Stimulated activated CD8-positive, alpha-beta memory T cell treated with anti-CD3 and anti-CD28 coated beads, Interleukin-7, amount 100 ng/mL, for 4 hours (primary cell): Measurements from ENCODE around the gene DAB2IP.

Experiments
- DNase-seq, 2 donors: peaks; one replicate each; pipeline ENCODE4 v3.0.0-alpha.2; 2020; ENCODE audit warnings: low read depth in 2 of 2

DAB2IP gene

DNA sequence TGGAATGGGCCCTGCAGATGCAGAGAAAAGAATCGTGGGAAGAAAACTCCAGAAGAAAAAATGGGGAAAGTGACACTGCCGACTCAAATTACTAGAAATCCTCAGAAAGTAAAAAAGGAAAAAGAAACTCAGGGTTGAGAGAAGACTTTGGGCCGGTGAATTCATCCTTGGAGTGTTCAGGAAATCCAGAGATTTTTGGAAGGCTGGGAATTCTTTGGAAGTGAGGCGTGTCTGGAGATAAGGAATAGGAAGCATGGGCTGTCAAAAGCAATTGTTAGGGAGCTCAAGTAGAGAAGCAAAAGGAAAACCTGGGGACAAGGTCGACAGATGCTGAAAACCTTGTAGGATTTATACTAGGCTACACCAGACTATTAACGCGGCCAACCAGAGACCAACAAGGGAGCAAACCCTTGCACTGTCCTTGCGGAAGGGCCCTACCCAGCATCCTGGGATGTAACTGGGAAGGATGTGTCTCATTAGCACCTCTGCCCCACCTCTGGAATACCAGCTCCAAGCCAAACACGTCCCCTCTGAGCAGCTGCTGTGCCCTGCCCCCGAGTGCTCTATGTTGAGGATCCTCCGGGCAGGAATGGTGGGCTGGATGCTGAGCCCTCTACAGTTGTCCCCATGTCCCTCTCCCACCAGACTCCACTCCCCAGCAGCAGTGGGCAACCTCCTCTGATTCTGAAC, 11.6 kb downstream of the DAB2IP start:
- DNase-seq, result no peak

DNA sequence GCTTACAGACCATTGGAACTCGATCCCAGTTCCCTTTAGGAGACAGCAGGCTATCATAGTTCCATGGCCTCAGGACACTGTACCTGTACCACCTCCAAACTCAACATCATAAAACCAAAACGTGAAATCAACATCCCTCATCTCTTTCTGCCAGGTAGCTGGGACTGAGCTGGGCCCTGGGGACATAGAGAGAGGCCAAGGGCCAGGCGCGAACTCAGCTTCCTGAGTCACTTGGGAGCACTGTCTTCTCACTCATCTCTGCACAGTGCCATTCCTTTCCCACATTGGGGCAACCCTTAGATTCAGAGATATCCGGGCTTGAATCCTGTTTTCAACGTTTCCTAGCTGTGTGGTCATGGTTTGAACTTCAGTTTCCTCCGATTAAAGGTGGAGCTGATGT, 12.2 kb downstream of the DAB2IP start:
- DNase-seq, result no peak

DNA sequence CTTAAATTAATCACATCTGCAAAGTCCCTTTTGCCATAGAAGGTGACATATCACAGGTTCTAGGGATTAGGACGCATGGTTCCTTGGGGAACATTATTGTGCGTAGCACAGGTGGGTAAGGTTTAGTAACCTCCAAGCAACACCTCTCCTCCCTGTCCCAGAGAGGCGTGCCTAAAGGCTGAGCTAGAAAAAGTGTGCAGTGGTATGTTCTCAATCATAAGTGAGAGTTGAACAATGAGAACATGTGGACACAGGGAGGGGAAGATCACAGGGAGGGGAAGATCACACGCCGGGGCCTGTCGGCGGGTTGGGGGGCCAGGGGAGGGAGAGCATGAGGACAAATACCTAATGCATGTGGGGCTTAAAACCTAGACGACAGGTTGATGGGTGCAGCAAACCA, 14.9 kb downstream of the DAB2IP start:
- DNase-seq, result no peak

DNA sequence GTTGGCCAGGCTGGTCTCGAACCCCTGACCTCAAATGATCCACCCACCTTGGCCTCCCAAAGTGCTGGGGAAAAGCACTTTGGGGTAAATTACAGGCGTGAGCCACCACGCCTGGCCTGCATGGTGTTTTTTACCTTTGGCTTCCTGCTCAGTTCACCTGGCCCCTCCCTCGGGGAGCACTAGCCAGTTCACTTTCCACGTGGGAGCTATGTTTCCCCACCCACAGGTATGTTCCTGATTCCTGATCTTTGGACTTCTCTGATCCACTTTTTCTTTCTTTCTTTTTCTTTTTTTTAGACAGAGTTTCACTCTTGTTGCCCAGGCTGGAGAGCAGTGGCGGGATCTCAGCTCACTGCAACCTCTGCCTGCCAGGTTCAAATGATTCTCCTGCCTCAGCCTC, 15.8 kb downstream of the DAB2IP start:
- no peak for DNase-seq

DNA sequence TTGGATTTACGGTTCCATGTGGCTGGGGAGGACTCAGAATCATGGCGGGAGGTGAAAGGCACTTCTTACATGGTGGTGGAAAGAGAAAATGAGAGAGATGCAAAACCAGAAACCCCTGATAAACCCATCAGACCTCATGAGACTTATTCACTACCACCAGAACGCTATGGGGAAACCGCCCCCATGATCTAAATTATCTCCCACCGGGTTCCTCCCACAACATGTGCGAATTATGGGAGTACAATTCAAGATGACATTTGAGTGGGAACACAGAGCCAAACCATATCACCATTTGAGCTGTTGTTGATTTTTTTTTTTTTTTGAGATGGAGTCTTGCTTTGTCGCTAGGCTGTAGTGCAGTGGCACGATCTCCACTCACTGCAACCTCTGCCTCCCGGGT, 16.5 kb downstream of the DAB2IP start:
- DNase-seq, result no peak

DNA sequence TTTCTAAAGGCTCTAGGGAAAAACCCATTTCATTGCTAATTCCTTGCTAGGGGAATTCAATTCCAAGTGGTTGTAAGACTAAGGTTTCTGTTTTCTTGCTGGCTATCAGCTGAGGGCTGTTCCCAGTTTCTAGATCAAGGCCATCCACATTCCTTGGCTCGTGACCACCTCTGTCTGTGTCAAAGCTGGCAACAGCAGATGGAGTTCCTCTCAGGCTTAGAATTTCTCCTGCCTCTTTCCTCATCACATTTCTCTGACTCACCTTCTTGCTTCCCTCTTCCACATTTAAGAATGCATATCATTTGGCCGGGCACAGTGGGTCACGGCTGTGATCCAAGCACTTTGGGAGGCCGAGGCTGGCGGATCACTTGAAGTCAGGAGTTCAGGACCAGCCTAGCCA, 19.0 kb downstream of the DAB2IP start:
- no peak for DNase-seq

DNA sequence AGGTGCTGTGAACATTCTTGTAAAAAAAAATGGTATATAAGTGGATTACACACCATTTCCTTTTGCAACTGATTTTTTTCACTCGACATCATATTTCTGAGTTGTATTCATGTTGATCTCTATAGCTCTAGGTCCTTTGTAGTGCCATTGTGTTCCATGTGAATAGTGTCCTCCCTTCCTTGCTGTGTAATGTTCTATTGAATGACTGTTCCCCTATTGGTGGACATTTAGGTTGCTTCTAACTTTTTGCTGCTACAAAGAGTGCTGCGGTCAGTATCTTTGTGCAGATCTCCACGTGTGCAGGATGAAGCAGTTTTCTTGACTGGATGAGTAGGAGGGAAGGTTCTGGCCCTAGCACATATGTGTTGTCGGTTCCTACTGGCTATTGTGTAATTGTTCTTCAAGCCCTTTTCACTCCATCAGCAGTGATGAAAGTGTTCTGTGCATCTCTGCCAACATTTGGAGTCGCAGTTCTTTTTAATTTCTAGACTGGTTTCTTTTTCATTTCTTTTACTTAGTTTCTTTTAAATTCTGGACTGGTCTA, 20.2 kb downstream of the DAB2IP start:
- DNase-seq, result no peak

DNA sequence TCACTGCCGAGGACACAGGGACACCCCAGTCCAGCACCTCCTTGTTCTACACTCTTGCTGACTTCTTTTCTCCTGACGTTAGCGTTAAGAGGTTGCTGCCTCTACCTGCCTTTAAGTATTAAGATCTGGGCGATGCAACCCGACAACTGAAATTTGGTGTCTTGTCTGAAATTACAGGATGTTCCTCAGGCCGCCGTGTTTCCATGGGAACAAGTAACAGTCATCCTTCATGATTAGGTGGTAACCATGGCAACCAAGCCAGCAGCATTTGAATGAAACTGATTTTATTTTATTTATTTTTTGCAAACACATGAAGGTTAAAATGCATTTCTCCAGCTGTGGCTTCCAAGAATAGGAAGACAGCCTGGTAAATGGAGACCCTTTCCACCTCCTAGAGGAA, 20.8 kb downstream of the DAB2IP start:
- no peak for DNase-seq

DNA sequence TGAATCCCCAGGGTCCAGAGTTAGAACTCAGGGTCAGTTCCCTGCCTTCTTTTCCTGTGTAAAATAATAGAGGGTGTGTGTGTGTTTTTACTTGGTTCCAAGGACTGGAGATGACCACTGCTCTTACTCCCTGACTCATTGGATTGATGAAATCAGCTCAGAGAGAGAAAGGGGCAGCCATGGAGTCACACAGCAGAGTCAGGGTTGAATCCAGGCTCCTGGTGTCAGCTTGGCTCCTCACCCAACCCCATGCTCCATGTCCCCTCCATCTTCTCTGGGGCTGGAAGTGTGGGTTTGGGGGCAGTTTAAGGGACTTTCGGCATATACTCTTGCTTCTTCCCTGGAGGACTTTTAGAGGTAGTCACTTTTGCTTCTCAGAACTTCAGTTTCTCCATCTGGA, 21.6 kb downstream of the DAB2IP start:
- no peak for DNase-seq

DNA sequence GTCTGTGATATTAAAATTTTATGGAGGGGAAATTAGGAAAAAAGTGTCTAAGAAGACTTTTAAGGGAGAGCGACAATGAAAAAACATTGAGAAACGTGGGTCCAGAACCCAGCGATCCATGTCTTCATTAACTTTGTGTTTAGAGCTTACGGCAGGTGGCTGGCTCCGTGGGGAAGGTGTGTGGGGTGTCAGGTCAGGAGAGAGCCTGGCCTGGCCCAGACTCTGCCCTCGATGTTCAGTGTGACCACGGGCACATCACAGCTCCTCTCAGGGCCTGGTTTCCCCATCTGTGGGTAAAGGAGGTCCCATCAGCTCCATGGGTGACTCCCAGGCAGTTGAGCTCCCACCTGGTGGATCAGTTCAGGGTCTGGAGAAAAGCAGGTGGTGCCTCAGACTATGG, 22.1 kb downstream of the DAB2IP start:
- DNase-seq, result no peak

DNA sequence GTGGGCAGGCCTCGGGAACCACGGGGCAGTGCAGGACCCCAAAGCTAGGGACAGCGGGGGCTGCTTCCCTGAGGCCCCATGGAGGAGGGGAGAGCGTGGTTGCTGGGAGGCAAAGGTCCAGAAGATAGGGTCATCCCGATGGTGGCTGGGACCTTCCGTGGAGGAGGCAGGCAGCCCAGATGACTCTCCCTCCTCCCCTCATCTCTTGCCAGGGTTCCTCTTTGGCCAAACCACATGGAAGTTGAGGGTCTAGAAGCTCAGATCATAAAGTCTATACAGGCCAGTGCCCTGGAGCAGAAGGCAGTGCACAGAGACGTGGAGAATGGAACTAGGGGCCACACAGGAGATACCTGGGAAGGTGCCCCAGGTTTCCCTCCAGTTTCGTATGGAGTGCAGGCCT, 22.6 kb downstream of the DAB2IP start:
- DNase-seq, result no peak

DNA sequence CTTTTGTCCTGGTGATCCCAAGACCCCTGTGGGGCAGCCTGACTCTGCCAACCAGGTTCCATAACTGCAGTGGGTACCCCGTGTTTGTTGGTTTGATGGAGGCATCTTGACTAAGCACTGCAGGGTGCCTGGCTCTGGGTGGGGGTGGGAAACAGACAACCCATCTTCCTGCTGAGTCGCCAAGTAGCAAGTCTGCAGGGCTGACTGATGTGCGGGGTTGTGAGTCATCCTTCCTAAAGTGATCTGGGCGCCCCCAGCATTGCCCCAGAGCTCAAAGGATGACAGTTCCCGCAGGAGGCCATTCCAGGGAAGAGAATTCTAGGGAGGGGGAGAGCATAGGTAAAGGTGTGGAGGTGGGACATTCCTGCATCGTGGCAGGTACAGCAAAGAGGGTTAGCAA, 23.5 kb downstream of the DAB2IP start:
- no peak for DNase-seq

DNA sequence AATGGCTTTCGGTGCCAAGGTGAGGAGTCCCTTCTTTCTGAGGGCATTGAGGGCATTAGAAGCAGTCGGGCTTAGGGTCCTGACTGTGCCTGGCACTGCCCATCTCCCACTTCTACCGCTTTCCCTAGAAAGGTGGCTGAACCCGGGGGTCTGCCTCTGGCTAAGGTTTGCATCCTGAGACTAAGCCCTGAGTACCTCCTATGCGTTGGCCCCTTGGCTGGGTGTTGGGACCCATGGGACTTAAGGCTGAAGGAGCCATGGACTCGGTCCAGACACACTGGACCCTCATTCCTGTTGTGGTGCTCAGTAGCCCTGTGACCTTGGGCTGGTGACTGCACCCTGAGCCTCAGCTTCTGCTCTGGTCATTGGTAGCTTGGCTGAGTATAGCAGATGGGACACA, 23.9 kb downstream of the DAB2IP start:
- no peak for DNase-seq

DNA sequence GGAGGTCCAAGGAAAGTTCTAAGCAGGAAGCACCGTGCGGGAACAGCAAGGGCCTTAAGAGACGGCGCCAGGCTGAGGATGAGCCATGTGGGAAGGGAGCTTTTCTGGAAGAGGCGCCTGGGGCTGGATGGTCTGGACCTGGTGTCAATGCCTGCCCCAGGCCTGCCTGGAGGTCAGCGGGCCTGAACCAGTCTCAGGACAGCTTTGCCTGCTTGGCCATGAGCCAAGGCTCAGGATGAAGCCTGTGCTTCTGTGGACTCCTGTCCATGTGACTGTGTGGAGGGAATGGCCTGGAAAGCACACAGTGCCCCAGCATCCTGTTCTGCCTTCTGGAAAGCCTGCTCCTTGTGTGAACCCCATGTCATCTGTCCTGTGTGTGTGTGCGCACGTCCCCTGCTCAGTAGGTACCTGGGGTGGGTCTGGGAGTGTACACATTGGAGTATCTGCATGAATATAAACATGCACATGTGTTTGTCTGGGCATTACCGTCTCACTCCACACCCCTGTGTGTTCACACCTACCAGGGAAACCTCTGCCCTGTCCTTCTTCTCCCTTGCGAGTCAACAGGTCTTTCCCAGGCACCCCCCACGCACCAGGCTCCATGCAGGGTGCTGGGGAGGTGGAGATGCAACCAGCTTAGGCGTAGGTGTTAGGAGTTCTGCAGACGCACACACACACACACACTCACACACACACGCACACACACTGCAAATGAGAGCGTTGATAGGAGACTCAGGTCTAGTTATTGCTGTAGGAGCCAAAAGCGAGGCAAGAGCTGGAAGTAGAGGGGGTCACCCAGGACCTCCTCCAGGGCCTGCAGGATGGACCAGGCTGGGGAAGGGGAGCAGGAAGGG, 24.8 kb downstream of the DAB2IP start:
- DNase-seq, result no peak

DNA sequence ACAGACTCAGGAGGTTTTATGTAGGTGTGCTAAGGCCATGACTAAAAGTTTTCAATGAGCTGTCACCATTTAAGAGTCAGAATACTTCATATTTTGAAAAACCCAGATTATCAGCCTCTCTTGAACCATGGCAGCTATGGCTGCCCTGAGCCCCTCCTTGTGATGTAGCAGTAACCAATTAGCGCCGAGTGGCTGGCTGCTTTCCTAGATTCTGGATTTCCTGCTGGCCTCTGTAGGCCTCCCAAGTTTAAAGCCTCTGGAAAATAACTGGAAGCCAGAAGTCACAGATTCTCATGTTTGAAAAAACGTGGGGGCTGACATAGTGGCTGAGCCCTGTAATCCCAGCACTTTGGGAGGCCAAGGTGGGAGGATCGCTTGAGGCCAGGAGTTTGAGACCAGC, 25.5 kb downstream of the DAB2IP start:
- no peak for DNase-seq

DNA sequence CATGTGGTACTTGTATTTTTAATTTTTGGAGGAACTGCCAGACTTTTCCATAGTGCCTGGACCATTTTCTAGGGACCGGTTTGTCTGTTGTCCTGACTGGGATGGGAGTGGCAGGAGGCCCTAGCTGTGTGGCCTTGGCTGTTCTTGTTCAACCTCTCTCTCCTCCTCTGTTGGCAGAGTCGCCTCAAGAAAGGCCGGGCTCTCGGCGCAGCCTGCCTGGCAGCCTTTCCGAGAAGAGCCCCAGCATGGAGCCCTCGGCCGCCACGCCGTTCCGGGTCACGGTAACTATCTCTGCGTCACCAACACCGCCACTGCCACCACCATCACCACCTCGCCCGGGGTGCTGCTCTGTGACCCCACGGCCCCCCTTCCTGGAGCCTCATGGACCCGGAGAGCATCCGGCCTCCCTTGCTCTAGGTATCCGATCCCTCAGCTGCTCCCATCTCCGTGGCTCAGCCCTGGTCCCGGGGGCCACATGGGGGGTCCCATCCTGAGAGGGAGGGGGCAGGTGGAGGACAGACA, 27.1 kb downstream of the DAB2IP start:
- no peak for DNase-seq

DNA sequence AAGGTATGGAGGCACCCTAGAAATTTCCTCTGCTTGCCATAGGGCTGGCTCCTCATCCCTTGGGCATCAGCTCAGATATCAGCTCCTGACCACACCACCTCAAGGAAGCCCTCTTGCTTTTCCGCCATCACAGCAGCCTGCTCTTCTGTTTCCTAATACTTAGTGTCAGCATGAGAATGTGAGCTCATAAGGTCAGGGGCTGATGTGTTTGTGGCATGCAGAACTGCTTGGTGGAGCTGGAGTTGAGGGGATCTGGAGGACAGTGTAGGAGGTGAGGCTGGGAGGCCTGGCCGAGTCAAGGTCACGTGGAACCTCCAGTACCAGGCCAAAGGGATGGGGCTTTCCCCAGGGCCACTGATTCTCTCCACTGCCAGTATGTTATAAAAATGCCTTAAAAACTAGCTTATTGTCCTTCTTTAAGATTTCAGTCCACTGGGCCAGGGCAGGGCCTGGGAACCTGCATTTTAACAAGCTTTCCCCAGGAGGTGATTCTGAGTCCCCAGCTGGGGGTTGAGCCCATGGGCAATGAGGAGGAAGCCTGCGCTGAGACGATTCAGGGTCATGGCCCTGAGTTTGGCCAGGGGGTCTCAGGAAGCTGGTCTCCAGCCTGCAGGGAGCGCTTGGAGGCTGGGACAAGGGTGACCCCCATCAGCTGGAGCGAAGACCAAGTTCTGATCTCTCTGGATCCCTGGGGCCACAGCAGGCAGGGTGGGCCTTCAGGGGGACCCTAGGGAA, 28.6 kb downstream of the DAB2IP start:
- DNase-seq, result no peak

DNA sequence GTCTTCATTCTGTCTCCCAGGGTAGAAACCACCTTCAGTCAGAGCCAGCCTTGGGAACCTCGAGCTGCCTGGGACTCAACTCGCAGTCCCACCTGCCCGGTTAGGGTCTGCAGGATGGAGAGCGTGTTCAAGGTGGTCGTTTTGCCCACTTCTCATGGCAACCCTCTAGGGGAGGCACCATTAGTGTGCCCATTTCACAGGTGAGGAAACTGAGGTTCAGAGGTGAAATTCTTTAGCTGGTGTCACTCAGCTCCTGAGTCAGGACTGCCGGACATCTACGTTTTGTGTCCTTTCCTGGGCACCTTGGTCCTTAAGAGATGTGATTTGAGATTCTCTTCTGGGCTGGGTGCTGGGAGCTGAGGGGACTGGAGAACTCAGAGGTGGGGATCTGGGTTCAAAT, 30.0 kb downstream of the DAB2IP start:
- no peak for DNase-seq

DNA sequence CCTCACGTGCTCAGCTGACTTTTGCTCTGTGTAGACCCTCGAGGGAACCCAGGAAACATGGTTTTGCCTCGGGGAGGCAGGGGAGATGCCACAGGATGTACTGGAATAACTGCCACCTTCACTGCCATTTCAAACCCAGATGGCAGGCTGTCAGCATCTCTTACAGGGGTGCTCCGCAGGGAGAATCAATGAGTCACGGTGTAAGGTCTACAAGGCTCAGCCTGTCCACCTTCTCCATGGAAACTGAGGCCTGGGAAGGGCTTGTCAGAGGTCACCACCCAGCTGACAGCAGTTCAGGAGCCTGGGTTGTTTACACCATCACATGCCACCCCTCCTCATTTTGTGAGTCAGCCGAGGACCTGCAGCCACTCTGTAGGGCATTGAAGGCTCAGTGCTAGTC, 30.8 kb downstream of the DAB2IP start:
- DNase-seq, result no peak

DNA sequence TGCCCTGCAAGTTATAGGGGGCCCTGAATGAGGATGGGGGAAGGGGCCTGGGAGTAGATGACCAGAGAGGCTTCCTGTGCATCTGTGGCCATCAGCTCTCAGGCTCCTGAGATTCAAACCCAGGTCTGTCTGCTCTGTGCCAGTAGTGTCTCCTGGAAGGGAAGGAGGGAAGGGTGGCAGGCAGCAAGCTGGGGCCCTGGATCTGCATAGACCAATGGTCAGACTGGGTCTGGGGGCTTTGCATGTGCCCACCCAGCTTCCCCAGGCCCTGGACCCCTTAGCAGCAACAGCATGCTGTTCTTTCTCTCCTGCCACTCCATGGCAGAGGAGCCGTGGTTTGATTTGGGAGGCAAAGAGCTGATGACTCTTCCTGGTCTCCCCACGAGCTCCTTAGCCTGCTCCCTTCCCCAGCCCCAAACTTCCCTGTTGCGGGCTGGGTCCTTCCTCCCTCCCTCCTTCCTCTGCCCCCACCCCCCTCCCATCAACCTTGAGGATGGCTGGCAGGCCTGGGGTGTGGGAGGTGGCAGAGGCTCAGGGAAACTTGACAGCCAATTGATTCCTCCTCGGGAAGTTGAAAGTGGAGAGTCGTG, 31.6 kb downstream of the DAB2IP start:
- DNase-seq, result no peak

DNA sequence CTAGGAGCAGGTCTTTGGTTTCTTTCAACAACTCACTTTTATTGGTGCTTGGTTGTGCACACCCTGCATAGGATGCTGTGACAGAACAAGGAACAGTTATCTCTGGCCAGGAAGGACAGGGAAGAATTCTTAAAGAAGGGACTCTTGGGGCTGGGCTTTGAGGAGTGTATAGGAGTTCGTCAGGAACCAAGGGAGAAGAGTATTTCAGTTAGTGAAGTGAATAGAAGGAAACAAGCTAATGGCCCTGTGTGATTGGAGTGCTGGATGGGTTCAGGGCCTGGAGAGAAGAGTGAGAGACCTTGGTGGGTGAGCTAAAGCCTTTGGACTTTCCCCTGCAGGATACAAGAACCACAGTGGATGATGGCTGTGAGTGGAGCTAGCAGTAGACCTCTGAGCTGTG, 32.2 kb downstream of the DAB2IP start:
- DNase-seq, result no peak
